Measurements from ENCODE around the gene PRKG1. TPM values are rescaled to one million over a fixed set of nuclear protein-coding genes. Genes with fewer than 3 reads are reported as not detected.

Gene PRKG1
- total and polyA plus RNA-seq, 4 donors: 0.46 to 5.1 (median 1.5) TPM

DNA sequence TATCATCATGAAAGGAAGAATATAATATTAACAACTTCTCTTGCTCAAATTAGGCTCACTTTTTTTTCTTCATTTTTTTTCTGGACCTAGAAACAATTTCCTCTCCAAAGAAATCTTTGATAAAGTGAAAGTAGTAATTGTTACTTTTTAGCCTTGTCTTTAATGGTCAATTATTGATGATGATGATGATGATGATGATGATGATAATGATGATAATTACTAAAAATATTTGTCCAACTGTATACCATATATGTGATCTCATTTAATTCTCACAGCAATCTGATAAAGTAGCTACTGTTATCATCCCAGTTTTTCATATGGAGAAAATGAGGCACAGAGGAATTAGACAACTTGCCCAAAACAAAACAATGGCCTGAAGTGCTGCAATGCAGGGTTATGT lies 12.8 kb downstream of the PRKG1 start:
- Histone ChIP-seq H3K27ac (ENCODE audit: low read depth in 1 of 2, low read length in 2 of 2) (no peak overlapping the region), H3K9me3 (ENCODE audit: control insufficient read depth in 4 of 4, low read length in 3 of 4) (no peaks in the 10 kb centered on the region), H3K4me1 (ENCODE audit: control insufficient read depth in 4 of 4, insufficient read depth in 4 of 4, low read length in 3 of 4) (no peaks in the 10 kb centered on the region), H3K4me3 (ENCODE audit: low read depth in 1 of 3, low read length in 3 of 3) (no peak overlapping the region), H3K27me3 (ENCODE audit: control insufficient read depth in 4 of 4, insufficient read depth in 4 of 4, low read length in 3 of 4) (no peaks in the 10 kb centered on the region), H3K9ac (ENCODE audit: low read depth in 1 of 2, low read length in 2 of 2) (no peak overlapping the region), H3K36me3 (ENCODE audit: control insufficient read depth in 4 of 4, insufficient read depth in 3 of 4, low read depth in 1 of 4, low read length in 3 of 4) (no peaks in the 10 kb centered on the region)
- TF ChIP-seq TAF1 (conservative IDR thresholded peaks at IDR 0.05) (no peak), HNF4G (IDR thresholded peaks at IDR 0.05) (no peak), FOXA2 (IDR thresholded peaks at IDR 0.05) (no peak), SP1 (IDR thresholded peaks at IDR 0.05) (no peak), HNF4A (conservative IDR thresholded peaks at IDR 0.05) (no peak)
- DNase-seq (ENCODE audit: low spot score): no peak

DNA sequence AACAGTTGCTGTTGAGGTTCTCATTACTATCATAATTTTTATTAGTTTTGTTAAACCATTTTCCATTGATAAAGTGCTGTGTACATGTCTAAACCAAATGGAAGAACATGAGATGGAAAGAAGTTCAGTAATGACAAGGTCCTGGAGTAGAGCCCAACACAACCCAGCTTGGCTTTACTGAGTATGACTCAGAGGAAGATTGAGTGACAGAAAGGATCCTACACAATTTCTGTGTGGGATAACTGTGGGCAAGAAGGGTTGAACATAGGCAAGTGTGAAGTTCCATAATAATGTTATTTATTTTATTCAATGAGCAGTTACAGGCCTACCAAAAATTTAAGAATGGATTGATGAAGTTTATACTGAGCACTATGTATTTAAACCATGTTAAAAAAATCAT lies 15.9 kb downstream of the PRKG1 start:
- Histone ChIP-seq H3K27me3 (ENCODE audit: control insufficient read depth in 4 of 4, insufficient read depth in 4 of 4, low read length in 3 of 4) (no peaks in the 10 kb centered on the region), H3K4me3 (ENCODE audit: low read depth in 1 of 3, low read length in 3 of 3) (no peak overlapping the region), H3K27ac (ENCODE audit: low read depth in 1 of 2, low read length in 2 of 2) (no peak overlapping the region), H3K9me3 (ENCODE audit: control insufficient read depth in 4 of 4, low read length in 3 of 4) (no peaks in the 10 kb centered on the region), H3K36me3 (ENCODE audit: control insufficient read depth in 4 of 4, insufficient read depth in 3 of 4, low read depth in 1 of 4, low read length in 3 of 4) (no peaks in the 10 kb centered on the region), H3K9ac (ENCODE audit: low read depth in 1 of 2, low read length in 2 of 2) (no peak overlapping the region), H3K4me1 (ENCODE audit: control insufficient read depth in 4 of 4, insufficient read depth in 4 of 4, low read length in 3 of 4) (no peaks in the 10 kb centered on the region)
- no peak for DNase-seq (ENCODE audit: low spot score)
- TF ChIP-seq RAD21 (IDR thresholded peaks at IDR 0.05) (no peak), JUND (IDR thresholded peaks at IDR 0.05) (no peak), NR2F2 (IDR thresholded peaks at IDR 0.05) (no peak), FOXA1 (IDR thresholded peaks at IDR 0.05) (no peak), HNF4A (conservative IDR thresholded peaks at IDR 0.05) (no peak), HNF4G (IDR thresholded peaks at IDR 0.05) (no peak), REST (IDR thresholded peaks at IDR 0.05) (no peak), ATF3 (IDR thresholded peaks at IDR 0.05) (no peak), FOXA2 (IDR thresholded peaks at IDR 0.05) (no peak), TAF1 (conservative IDR thresholded peaks at IDR 0.05) (no peak), SP1 (IDR thresholded peaks at IDR 0.05) (no peak), GABPA (IDR thresholded peaks at IDR 0.05 in 1 of 2, conservative IDR thresholded peaks at IDR 0.05 in 1 of 2) (no peak), RXRA (IDR thresholded peaks at IDR 0.05) (no peak), YY1 (IDR thresholded peaks at IDR 0.05) (no peak), EGR1 (IDR thresholded peaks at IDR 0.05; ENCODE audit: low read depth in 2 of 2) (no peak), CTCF (IDR thresholded peaks at IDR 0.05; ENCODE audit: low read depth, low read length, missing input control) (no peak)
- TF ChIP-seq, protein P1, sequence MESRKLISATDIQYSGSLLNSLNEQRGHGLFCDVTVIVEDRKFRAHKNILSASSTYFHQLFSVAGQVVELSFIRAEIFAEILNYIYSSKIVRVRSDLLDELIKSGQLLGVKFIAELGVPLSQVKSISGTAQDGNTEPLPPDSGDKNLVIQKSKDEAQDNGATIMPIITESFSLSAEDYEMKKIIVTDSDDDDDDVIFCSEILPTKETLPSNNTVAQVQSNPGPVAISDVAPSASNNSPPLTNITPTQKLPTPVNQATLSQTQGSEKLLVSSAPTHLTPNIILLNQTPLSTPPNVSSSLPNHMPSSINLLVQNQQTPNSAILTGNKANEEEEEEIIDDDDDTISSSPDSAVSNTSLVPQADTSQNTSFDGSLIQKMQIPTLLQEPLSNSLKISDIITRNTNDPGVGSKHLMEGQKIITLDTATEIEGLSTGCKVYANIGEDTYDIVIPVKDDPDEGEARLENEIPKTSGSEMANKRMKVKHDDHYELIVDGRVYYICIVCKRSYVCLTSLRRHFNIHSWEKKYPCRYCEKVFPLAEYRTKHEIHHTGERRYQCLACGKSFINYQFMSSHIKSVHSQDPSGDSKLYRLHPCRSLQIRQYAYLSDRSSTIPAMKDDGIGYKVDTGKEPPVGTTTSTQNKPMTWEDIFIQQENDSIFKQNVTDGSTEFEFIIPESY (IDR thresholded peaks at IDR 0.05): no peak
- TF ChIP-seq, protein P2, sequence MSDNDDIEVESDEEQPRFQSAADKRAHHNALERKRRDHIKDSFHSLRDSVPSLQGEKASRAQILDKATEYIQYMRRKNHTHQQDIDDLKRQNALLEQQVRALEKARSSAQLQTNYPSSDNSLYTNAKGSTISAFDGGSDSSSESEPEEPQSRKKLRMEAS (IDR thresholded peaks at IDR 0.05): no peak
